ENCODE results near the gene SUMO1. TPM values are rescaled to one million over a fixed set of nuclear protein-coding genes. Genes with fewer than 3 reads are reported as not detected.

SUMO1 gene
- total and polyA plus RNA-seq, 10 of the 15 experiments (the other 5 are each of a cell fraction or from before 2014, with no cell fraction given): 105 to 458 (median 199) TPM

GRCh38 chr2:202265467-202266277 is 27.3 kb upstream of the SUMO1 start, which contains the start of gene NOP58 (continued):
- peak; percentile 86 for TF ChIP-seq ZNF687 (IDR thresholded peaks at IDR 0.05)
- TF ChIP-seq MTA3 (IDR thresholded peaks at IDR 0.05; ENCODE audit: borderline replicate concordance, low read length): peak; percentile 70; the same call in 1 of the 2 replicates
- no peak for TF ChIP-seq SREBF1 (IDR thresholded peaks at IDR 0.05; ENCODE audit: low read length)
- peak; percentile 89 for TF ChIP-seq E2F4 (IDR thresholded peaks at IDR 0.05; ENCODE audit: low read depth, low read length)
- TF ChIP-seq ASH2L (IDR thresholded peaks at IDR 0.05; ENCODE audit: borderline replicate concordance, low read depth): no peak
- TF ChIP-seq ATF7 (IDR thresholded peaks at IDR 0.05; ENCODE audit: low read depth): peak; percentile 83
- TF ChIP-seq NFXL1 (IDR thresholded peaks at IDR 0.05; ENCODE audit: borderline replicate concordance): no peak
- no peak for TF ChIP-seq SUPT20H (IDR thresholded peaks at IDR 0.05; ENCODE audit: borderline replicate concordance, control insufficient read depth, low read depth, low read length)
- no peak for TF ChIP-seq BCL11A (IDR thresholded peaks at IDR 0.05; ENCODE audit: low read depth, low read length)
- TF ChIP-seq MXI1 (IDR thresholded peaks at IDR 0.05; ENCODE audit: low read depth, low read length): peak; percentile 95
- peak; percentile 54 for TF ChIP-seq HDAC6 (IDR thresholded peaks at IDR 0.05; ENCODE audit: unreplicated experiment)
- no peak for TF ChIP-seq NR2C1 (IDR thresholded peaks at IDR 0.05)
- no peak for TF ChIP-seq JUNB (IDR thresholded peaks at IDR 0.05)
- TF ChIP-seq NFIC (IDR thresholded peaks at IDR 0.05; ENCODE audit: low read depth, low read length): 0 out of 2 replicates have a peak, but pooled peaks have one; percentile 39
- TF ChIP-seq ESRRA (IDR thresholded peaks at IDR 0.05; ENCODE audit: low read length): no peak
- TF ChIP-seq ZNF24 (IDR thresholded peaks at IDR 0.05): no peak
- TF ChIP-seq EED (IDR thresholded peaks at IDR 0.05; ENCODE audit: low read depth): 0 out of 2 replicates have a peak, but pooled peaks have one; percentile 32
- TF ChIP-seq RELB (IDR thresholded peaks at IDR 0.05; ENCODE audit: low read depth): peak; percentile 89
- peak; percentile 19 for TF ChIP-seq MEF2B (IDR thresholded peaks at IDR 0.05; ENCODE audit: partially characterized antibody, poor library complexity, severe bottlenecking)
- TF ChIP-seq USF1 (IDR thresholded peaks at IDR 0.05; ENCODE audit: borderline replicate concordance, extremely low read length, insufficient read depth, low read depth, low read length): peak; percentile 19
- TF ChIP-seq ZNF622 (IDR thresholded peaks at IDR 0.05): no peak
- 0 out of 2 replicates have a peak, but pooled peaks have one; percentile 25 for TF ChIP-seq MTA2 (IDR thresholded peaks at IDR 0.05; ENCODE audit: low read depth)
